HG02798 (cell line): ENCODE data around the gene BAX.

Experiments used
- ATAC-seq: cut with Tn5 transposase; IDR thresholded peaks from one replicate; pipeline ENCODE4 v1.9.1; 2021; ENCODE audit warnings: mild to moderate bottlenecking; ENCODE audit not compliant: unreplicated experiment, poor library complexity

BAX gene

GRCh38 chr19:48961673-48962028, 7.0 kb downstream of the BAX start:
- ATAC-seq: no peak

GRCh38 chr19:48962029-48962848, 7.6 kb downstream of the BAX start:
- peak; percentile 25 for ATAC-seq

GRCh38 chr19:48962849-48963165, 8.1 kb downstream of the BAX start:
- no peak for ATAC-seq

GRCh38 chr19:48963371-48964204, 8.9 kb downstream of the BAX start:
- ATAC-seq: peak; percentile 21

GRCh38 chr19:48964205-48965039, 9.7 kb downstream of the BAX start:
- ATAC-seq: no peak

GRCh38 chr19:48965040-48965805, 10.5 kb downstream of the BAX start, which contains the start of gene FTL:
Gene FTL, plus strand, starts transcription at chr19:48965309. Its CDS starts 199 bp downstream, at chr19:48965508.
- peak; percentile 69 for ATAC-seq

- ATAC-seq: peak; percentile 23
Measured at GRCh38 chr19:48965806-48966540, 11.3 kb downstream of the BAX start.

- no peak for ATAC-seq
Measured at GRCh38 chr19:48966541-48967345, 12.1 kb downstream of the BAX start.

- no peak for ATAC-seq
Measured at GRCh38 chr19:48967346-48968178, 12.9 kb downstream of the BAX start.

GRCh38 chr19:48968179-48968661, 13.5 kb downstream of the BAX start:
- no peak for ATAC-seq

- no peak for ATAC-seq
Measured at GRCh38 chr19:48968813-48969218, 14.1 kb downstream of the BAX start.

- ATAC-seq: no peak
Measured at GRCh38 chr19:48969276-48970138, 14.8 kb downstream of the BAX start.

- ATAC-seq: no peak
Measured at GRCh38 chr19:48970139-48970766, 15.6 kb downstream of the BAX start.

GRCh38 chr19:48970923-48971395, 16.3 kb downstream of the BAX start:
- no peak for ATAC-seq

GRCh38 chr19:48975947-48976847, 21.5 kb downstream of the BAX start:
- no peak for ATAC-seq
